Measurements from ENCODE around the gene PRRT1B. TPM values are rescaled to one million over a fixed set of nuclear protein-coding genes. Genes with fewer than 3 reads are reported as not detected.

The PRRT1B gene
- total RNA-seq, 6 experiments from 2014 or later, result not detected

- Mint-ChIP-seq H3K4me1 (ENCODE audit: low read depth) (peaks cover 5% of the 10 kb centered on the region), H3K9me3 (no peaks in the 10 kb centered on the region), H3K27ac (no peak overlapping the region), H3K27me3 (ENCODE audit: insufficient read depth) (peaks cover 36% of the 10 kb centered on the region), H3K4me3 (no peak overlapping the region), H3K36me3 (ENCODE audit: low read depth) (no peaks in the 10 kb centered on the region)
- no peak for DNase-seq
- no peak for TF ChIP-seq CTCF (IDR thresholded peaks at IDR 0.05)
These were observed 6.7 kb downstream of the PRRT1B start for GRCh38 chr9:131552030-131552429.

- no peak overlapping the region for H3K27ac Mint-ChIP-seq
- no peak for TF ChIP-seq CTCF (IDR thresholded peaks at IDR 0.05)
- H3K4me1 Mint-ChIP-seq (ENCODE audit: low read depth), result no peaks in the 10 kb centered on the region
- peaks cover 16% of the 10 kb centered on the region for H3K27me3 Mint-ChIP-seq (ENCODE audit: insufficient read depth)
- no peak for DNase-seq
- H3K36me3 Mint-ChIP-seq (ENCODE audit: low read depth), result no peaks in the 10 kb centered on the region
- H3K4me3 Mint-ChIP-seq, result no peak overlapping the region
- H3K9me3 Mint-ChIP-seq, result no peaks in the 10 kb centered on the region
These were observed 8.9 kb downstream of the PRRT1B start for GRCh38 chr9:131554087-131554842.

- DNase-seq, result no peak
- no peak overlapping the region for H3K4me3 Mint-ChIP-seq
These were observed 9.6 kb downstream of the PRRT1B start for GRCh38 chr9:131554843-131555351.

GRCh38 chr9:131555841-131556673 lies 10.7 kb downstream of the PRRT1B start:
- no peak for DNase-seq
- Mint-ChIP-seq H3K9me3 (peaks cover 8% of the 10 kb centered on the region), H3K4me1 (ENCODE audit: low read depth) (no peaks in the 10 kb centered on the region), H3K27ac (no peak overlapping the region), H3K36me3 (ENCODE audit: low read depth) (peaks cover 4% of the 10 kb centered on the region; the same call in 1 of the 2 replicates), H3K4me3 (no peak overlapping the region), H3K27me3 (ENCODE audit: insufficient read depth) (peaks cover 16% of the 10 kb centered on the region)
- no peak for TF ChIP-seq CTCF (IDR thresholded peaks at IDR 0.05)

More at GRCh38 chr9:131554843-131555351, 9.6 kb downstream of the PRRT1B start:
- H3K27ac Mint-ChIP-seq, result no peak overlapping the region
- peaks cover 16% of the 10 kb centered on the region for H3K27me3 Mint-ChIP-seq (ENCODE audit: insufficient read depth)
- H3K36me3 Mint-ChIP-seq (ENCODE audit: low read depth), result peaks cover 3% of the 10 kb centered on the region; the same call in 1 of the 2 replicates
- no peaks in the 10 kb centered on the region for H3K4me1 Mint-ChIP-seq (ENCODE audit: low read depth)
- TF ChIP-seq CTCF (IDR thresholded peaks at IDR 0.05), result no peak
- H3K9me3 Mint-ChIP-seq, result peaks cover 3% of the 10 kb centered on the region; the same call in 1 of the 2 replicates

- no peak for DNase-seq
- peaks cover 4% of the 10 kb centered on the region; the same call in 1 of the 2 replicates for H3K36me3 Mint-ChIP-seq (ENCODE audit: low read depth)
- no peak overlapping the region for H3K27ac Mint-ChIP-seq
- no peaks in the 10 kb centered on the region for H3K4me1 Mint-ChIP-seq (ENCODE audit: low read depth)
- no peak for TF ChIP-seq CTCF (IDR thresholded peaks at IDR 0.05)
- H3K9me3 Mint-ChIP-seq, result peaks cover 15% of the 10 kb centered on the region
- H3K27me3 Mint-ChIP-seq (ENCODE audit: insufficient read depth), result peaks cover 7% of the 10 kb centered on the region; the same call in 1 of the 2 replicates
- H3K4me3 Mint-ChIP-seq, result no peak overlapping the region
These were observed 12.7 kb downstream of the PRRT1B start for GRCh38 chr9:131557855-131558548.

Measured in HFFc6 (cell line).